DND-41 (cell line): ENCODE measurements around the gene IGF2BP2.

Source experiments
- CTCF ChIP-seq: IDR thresholded peaks from 2 replicates; pipeline ENCODE4 v1.5.1; 2012; ENCODE audit warnings: borderline replicate concordance, low read length, moderate library complexity, mild to moderate bottlenecking; ENCODE audit not compliant: poor library complexity, severe bottlenecking; ENCODE audit errors: extremely low read depth
- EZH2 ChIP-seq: IDR thresholded peaks from 3 replicates; pipeline ENCODE4 v1.6.1; 2012; ENCODE audit warnings: borderline replicate concordance, low read depth, mild to moderate bottlenecking, moderate library complexity, low read length, inconsistent platforms; ENCODE audit not compliant: severe bottlenecking

GRCh38 chr3:185830018-185830797 is 5.4 kb upstream of the IGF2BP2 start:
- no peak for TF ChIP-seq CTCF
- no peak for TF ChIP-seq EZH2
